PC-3 (cell line): ENCODE data around the gene ADAMTS3.

ENCODE experiments used
- CTCF ChIP-seq: fragments of 300-600 bp; sonication (generic); conservative IDR thresholded peaks from 2 replicates; pipeline ENCODE4 v1.5.1; 2017; ENCODE audit warnings: antibody characterized with exemption, low read depth, mild to moderate bottlenecking, low read length
- EZH2 ChIP-seq: fragments of 300-600 bp; sonication (generic); IDR thresholded peaks from one replicate; pipeline ENCODE4 v1.6.1; 2017; ENCODE audit warnings: antibody characterized with exemption, mild to moderate bottlenecking, low read length; ENCODE audit not compliant: unreplicated experiment
- EZH2phosphoT487 ChIP-seq: fragments of 300-600 bp; sonication (generic); IDR thresholded peaks from 2 replicates; pipeline ENCODE4 v1.6.1; 2018; ENCODE audit warnings: mild to moderate bottlenecking, antibody characterized with exemption, low read length, borderline replicate concordance

DNA sequence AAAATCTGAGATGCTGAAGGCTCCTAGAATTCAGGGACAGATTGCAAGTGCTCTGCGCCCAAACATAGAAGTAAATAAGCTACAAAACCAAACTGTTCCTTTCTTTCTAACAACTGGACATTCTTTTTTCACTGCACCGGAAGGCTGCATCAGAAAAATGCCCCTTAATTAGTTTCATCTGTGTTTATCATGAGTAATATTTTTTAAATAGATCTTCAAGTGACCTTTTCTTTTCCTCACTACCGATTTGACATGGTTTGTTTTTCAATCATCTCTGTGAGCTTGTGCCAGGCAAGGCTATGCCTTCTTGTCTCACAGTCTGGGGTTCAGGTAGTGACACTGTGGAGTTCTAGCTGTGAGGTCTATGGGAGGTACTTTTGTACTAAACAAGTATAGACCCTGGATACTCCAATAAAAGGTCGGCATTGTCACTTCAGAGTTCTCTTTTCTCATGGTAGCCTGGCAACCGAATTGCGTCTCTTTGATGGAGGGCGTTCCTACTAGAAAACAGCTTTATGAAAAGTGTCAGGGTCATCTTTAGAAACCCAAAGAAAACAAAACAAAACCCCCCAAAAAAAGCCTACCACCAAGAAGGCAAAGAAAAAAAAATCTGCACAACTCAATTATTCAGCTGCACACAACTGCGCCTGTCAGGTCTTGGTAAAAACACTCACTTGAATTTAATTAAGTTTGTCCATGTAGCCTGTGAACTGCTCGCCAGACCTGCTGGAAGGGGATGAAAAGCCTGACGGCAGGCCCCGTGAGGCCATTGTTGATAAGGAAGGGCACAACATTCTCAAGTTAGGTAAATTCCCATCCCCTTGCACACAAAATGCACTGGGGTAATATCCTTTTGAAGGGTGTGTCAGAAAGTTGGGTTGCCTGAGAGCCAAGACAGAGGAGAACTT is 22.8 kb upstream of the ADAMTS3 start:
- TF ChIP-seq CTCF (no peak), EZH2 (no peak), EZH2phosphoT487 (no peak)
